Measurements from ENCODE around the gene SEMA4B.

The SEMA4B gene

GRCh38 chr15:90209591-90209990, 8.5 kb downstream of the SEMA4B start:
- Mint-ChIP-seq H3K27ac (peak overlapping the region; percentile 46), H3K36me3 (ENCODE audit: low read depth) (no peaks in the 10 kb centered on the region), H3K27me3 (no peaks in the 10 kb centered on the region), H3K9me3 (no peaks in the 10 kb centered on the region), H3K4me1 (ENCODE audit: low read depth) (peaks cover 47% of the 10 kb centered on the region), H3K4me3 (peak overlapping the region; percentile 34)

GRCh38 chr15:90210593-90210992, 9.5 kb downstream of the SEMA4B start:
- H3K27me3 Mint-ChIP-seq: no peaks in the 10 kb centered on the region
- H3K4me1 Mint-ChIP-seq (ENCODE audit: low read depth): peaks cover 48% of the 10 kb centered on the region
- H3K36me3 Mint-ChIP-seq (ENCODE audit: low read depth): no peaks in the 10 kb centered on the region
- no peak overlapping the region for H3K4me3 Mint-ChIP-seq
- H3K27ac Mint-ChIP-seq: peak overlapping the region; percentile 60
- H3K9me3 Mint-ChIP-seq: no peaks in the 10 kb centered on the region

DNA sequence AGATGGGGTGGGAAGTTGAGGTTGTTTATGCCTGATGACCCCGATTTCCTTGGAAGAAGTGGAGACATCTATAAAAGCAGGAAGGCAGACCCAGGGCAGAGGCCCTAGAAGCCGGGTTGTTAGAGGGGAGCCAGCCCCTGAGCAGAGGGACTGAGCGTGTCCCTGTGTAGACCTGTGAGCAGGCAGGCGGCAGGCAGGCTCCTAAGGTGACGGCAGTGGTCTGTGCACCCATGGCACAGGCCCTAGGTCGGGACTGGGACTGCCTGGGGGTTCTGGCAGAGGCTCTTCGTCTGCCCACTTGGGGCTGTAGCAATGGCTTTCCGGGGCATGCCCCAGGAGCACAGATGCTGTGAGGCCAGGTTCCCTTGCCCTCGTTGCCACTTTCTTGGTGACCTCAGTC, 9.9 kb downstream of the SEMA4B start:
- peak overlapping the region; percentile 60 for H3K27ac Mint-ChIP-seq

DNA sequence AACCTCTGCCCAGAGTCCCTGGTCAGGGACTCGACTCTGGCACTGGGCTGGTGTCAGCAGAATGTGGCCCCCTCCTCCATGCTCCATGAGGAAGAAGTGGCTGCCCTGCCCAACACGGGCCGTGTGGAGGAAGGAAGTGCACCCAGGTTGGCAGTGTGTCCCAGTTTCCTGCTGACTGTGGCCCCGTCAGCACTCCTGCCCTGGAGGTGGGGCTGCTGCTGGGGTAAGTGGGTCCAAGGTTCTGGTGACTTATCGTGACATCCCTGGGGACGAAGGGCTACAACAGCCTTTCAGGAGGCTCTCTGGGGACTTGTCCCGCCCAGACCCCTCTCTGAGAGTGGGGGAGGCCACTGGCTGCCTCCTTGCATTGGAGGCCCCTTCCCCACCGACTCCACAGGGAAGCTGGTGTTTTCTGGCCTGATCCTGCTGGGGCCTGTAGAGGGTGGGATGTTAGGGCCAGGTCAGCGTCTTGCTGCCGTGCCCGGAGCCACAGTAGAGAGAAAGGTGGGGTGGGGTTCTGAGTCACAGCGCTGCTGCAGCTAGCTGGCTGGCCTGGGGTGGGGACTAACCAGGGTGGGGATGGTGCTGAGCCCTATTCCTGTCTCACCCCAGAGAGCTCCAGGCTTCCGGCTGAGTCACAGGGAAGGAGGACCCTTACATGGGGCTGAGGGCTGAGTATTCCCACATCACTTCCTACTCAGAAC, 10.5 kb downstream of the SEMA4B start:
- Mint-ChIP-seq H3K9me3 (no peaks in the 10 kb centered on the region), H3K4me1 (ENCODE audit: low read depth) (peaks cover 48% of the 10 kb centered on the region), H3K36me3 (ENCODE audit: low read depth) (no peaks in the 10 kb centered on the region), H3K27me3 (no peaks in the 10 kb centered on the region), H3K4me3 (no peak overlapping the region), H3K27ac (peak overlapping the region; percentile 21)

More for the DNA sequence above, 9.9 kb downstream of the SEMA4B start:
- H3K27me3 Mint-ChIP-seq: no peaks in the 10 kb centered on the region
- no peak overlapping the region for H3K4me3 Mint-ChIP-seq
- no peaks in the 10 kb centered on the region for H3K9me3 Mint-ChIP-seq
- H3K36me3 Mint-ChIP-seq (ENCODE audit: low read depth): no peaks in the 10 kb centered on the region
- peaks cover 48% of the 10 kb centered on the region for H3K4me1 Mint-ChIP-seq (ENCODE audit: low read depth)

GRCh38 chr15:90212221-90213098, 11.3 kb downstream of the SEMA4B start:
- Mint-ChIP-seq H3K27me3 (no peaks in the 10 kb centered on the region), H3K27ac (no peak overlapping the region)

GRCh38 chr15:90213122-90213817, 12.1 kb downstream of the SEMA4B start:
- Mint-ChIP-seq H3K36me3 (ENCODE audit: low read depth) (no peaks in the 10 kb centered on the region), H3K9me3 (no peaks in the 10 kb centered on the region), H3K27ac (peak overlapping the region; percentile 72), H3K27me3 (no peaks in the 10 kb centered on the region), H3K4me1 (ENCODE audit: low read depth) (peaks cover 52% of the 10 kb centered on the region), H3K4me3 (no peak overlapping the region)

More at GRCh38 chr15:90212221-90213098, 11.3 kb downstream of the SEMA4B start:
- Mint-ChIP-seq H3K4me1 (ENCODE audit: low read depth) (peaks cover 50% of the 10 kb centered on the region), H3K9me3 (no peaks in the 10 kb centered on the region), H3K36me3 (ENCODE audit: low read depth) (no peaks in the 10 kb centered on the region), H3K4me3 (no peak overlapping the region)

GRCh38 chr15:90213818-90214204, 12.7 kb downstream of the SEMA4B start:
- no peaks in the 10 kb centered on the region for H3K36me3 Mint-ChIP-seq (ENCODE audit: low read depth)
- H3K27ac Mint-ChIP-seq: peak overlapping the region; percentile 72
- no peaks in the 10 kb centered on the region for H3K9me3 Mint-ChIP-seq
- no peak overlapping the region for H3K4me3 Mint-ChIP-seq
- peaks cover 55% of the 10 kb centered on the region for H3K4me1 Mint-ChIP-seq (ENCODE audit: low read depth)
- no peaks in the 10 kb centered on the region for H3K27me3 Mint-ChIP-seq

DNA sequence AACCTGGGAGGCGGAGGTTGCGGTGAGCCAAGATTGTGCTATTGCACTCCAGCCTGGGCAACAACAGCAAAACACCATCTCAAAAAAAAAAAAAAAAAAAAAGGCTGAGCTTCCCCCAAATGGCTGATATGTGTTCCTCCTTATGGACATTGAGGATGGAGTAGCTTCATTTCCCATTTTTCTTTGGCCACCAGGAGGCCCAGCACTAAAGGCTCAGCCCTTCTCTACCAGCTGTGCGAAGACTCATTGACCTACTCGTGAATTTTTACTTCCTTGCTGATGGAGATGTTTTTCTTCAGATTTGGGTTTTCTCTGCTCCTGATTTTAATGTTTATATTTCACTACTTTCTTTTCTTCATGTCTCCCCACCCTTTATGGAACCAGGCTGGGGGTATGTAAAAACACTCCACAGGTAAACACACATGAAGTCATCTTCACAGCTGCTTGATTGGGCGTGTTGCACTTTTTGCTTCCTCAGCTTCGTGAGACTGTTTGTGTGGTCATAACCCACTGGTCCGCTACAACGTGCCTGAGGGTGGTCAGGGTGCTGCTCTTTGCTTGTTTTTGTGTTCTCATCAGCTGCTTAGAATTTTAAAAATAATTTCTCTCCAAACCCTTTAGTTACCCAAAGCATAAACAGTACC, 13.5 kb downstream of the SEMA4B start:
- Mint-ChIP-seq H3K4me3 (peak overlapping the region; percentile 21), H3K27me3 (no peaks in the 10 kb centered on the region), H3K27ac (peak overlapping the region; percentile 62), H3K9me3 (no peaks in the 10 kb centered on the region), H3K36me3 (ENCODE audit: low read depth) (no peaks in the 10 kb centered on the region), H3K4me1 (ENCODE audit: low read depth) (peaks cover 53% of the 10 kb centered on the region)

DNA sequence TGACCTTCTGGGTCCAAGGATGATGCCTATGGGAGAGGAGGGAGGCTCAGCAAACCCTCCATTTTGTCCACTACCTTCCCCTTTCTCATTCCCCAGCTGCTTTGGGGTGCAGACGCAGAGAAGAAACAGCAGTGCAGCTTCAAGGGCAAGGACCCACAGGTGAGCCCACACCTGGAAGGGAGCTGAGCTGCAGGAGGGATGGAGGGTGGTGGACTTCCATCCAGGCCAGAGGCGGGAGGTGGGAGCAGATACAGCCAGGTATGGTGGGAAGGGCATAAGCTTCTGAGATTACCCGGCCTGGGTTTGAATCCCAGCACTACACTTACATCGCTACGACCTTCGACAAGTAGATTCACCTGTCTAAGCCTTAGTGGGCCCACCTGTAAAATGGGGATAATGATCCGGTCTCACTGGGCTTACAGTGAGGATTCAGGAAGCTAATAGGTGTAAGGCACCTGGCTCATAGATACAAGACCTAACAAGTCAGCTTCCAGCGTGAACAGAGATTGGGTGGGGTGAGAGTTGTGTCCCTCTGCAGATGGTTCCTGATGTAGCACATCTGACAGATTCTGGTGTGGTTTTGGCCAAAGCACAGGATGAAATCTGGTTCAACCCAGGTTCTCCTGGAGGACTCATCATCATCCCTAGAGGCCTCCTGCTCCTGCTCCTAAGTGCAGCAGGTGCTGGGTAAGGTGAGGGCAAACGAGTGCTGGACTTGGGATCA, 16.7 kb downstream of the SEMA4B start:
- no peaks in the 10 kb centered on the region for H3K36me3 Mint-ChIP-seq (ENCODE audit: low read depth)
- no peak overlapping the region for H3K4me3 Mint-ChIP-seq
- no peak overlapping the region for H3K27ac Mint-ChIP-seq
- no peaks in the 10 kb centered on the region for H3K27me3 Mint-ChIP-seq
- peaks cover 33% of the 10 kb centered on the region for H3K4me1 Mint-ChIP-seq (ENCODE audit: low read depth)
- no peaks in the 10 kb centered on the region for H3K9me3 Mint-ChIP-seq

DNA sequence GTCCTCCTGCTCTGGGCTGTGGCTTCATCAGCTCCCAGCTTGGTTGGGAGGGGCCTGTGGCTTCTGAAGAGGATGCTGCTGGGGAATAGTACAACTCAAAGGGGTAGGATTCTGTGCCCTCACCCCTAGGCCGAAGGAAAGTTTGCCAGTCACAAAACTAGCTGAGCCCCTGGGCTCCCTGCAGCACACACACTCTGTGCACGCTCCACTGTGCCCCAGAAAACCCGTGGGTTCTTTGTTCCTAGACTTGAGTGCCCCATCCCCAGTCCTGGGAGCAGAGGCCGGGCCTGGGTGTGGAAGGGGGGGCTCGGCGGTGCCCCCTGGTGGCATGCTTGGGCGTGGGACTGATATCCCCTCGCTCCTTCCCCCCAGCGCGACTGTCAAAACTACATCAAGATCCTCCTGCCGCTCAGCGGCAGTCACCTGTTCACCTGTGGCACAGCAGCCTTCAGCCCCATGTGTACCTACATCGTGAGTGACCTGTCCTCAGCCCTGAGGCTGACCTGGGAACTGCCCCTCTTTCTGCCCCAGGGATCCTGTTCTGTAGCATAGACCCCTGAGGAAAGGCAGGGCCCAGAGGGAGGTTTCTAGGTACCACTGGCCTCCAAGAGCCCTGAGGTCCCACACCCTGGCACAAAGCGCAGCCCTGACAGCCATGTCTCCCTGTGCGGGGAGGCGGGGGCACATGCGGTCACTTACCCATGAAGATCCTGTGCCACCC, 18.5 kb downstream of the SEMA4B start:
- no peaks in the 10 kb centered on the region for H3K36me3 Mint-ChIP-seq (ENCODE audit: low read depth)
- H3K4me3 Mint-ChIP-seq: no peak overlapping the region
- H3K27me3 Mint-ChIP-seq: no peaks in the 10 kb centered on the region
- H3K9me3 Mint-ChIP-seq: no peaks in the 10 kb centered on the region
- H3K27ac Mint-ChIP-seq: no peak overlapping the region
- H3K4me1 Mint-ChIP-seq (ENCODE audit: low read depth): peaks cover 22% of the 10 kb centered on the region

DNA sequence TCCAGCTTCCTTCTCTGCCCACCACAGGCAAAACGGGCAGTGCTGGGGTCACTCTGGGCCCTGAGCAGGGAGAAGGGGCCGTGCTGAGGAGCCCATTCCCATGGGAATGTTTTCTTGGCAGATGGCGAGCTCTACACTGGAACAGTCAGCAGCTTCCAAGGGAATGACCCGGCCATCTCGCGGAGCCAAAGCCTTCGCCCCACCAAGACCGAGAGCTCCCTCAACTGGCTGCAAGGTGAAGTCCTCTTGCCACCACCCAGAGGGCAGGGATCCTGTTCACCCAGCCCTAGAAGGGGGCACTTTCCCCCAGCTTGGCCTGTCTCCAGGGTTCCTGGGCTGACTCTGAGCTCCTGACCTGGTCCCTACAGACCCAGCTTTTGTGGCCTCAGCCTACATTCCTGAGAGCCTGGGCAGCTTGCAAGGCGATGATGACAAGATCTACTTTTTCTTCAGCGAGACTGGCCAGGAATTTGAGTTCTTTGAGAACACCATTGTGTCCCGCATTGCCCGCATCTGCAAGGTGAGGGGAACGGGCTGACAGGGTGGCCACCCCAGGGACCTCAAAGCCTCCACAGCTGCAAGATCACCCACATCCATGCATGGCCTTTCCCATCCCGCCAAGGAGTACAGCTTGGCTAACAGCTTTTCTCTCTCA, 20.2 kb downstream of the SEMA4B start:
- Mint-ChIP-seq H3K27ac (no peak overlapping the region), H3K27me3 (no peaks in the 10 kb centered on the region), H3K36me3 (ENCODE audit: low read depth) (no peaks in the 10 kb centered on the region), H3K9me3 (no peaks in the 10 kb centered on the region), H3K4me1 (ENCODE audit: low read depth) (peaks cover 18% of the 10 kb centered on the region), H3K4me3 (no peak overlapping the region)

- peaks cover 11% of the 10 kb centered on the region for H3K4me1 Mint-ChIP-seq (ENCODE audit: low read depth)
- no peaks in the 10 kb centered on the region for H3K36me3 Mint-ChIP-seq (ENCODE audit: low read depth)
- no peak overlapping the region for H3K4me3 Mint-ChIP-seq
- H3K9me3 Mint-ChIP-seq: no peaks in the 10 kb centered on the region
- no peaks in the 10 kb centered on the region for H3K27me3 Mint-ChIP-seq
- no peak overlapping the region for H3K27ac Mint-ChIP-seq
Measured at GRCh38 chr15:90222547-90222946, 21.4 kb downstream of the SEMA4B start.

DNA sequence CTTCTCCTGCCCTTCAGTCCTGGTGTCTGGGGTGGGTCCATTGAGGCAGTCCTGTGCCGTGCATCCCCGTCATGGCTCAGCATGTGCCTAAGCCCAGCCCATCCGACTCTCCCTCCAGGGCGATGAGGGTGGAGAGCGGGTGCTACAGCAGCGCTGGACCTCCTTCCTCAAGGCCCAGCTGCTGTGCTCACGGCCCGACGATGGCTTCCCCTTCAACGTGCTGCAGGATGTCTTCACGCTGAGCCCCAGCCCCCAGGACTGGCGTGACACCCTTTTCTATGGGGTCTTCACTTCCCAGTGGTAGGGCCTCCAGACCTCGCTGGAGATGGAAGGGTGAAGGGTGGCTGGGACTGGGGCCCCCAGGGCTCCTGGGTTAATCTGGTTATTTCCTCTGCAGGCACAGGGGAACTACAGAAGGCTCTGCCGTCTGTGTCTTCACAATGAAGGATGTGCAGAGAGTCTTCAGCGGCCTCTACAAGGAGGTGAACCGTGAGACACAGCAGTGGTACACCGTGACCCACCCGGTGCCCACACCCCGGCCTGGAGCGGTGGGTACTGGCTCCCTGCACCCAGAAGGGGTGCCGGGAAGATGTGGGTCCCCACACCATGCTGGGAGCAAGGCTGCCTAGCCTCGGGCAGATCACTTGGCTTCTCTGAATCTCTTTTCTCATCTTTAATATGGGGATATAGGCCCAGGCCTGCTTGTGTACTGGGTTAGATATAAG, 22.5 kb downstream of the SEMA4B start:
- Mint-ChIP-seq H3K36me3 (ENCODE audit: low read depth) (peaks cover under 1% of the 10 kb centered on the region), H3K27ac (no peak overlapping the region), H3K9me3 (no peaks in the 10 kb centered on the region), H3K4me1 (ENCODE audit: low read depth) (peaks cover 8% of the 10 kb centered on the region), H3K27me3 (no peaks in the 10 kb centered on the region), H3K4me3 (no peak overlapping the region)

Data from stimulated activated naive CD8-positive, alpha-beta T cell treated with anti-CD3 and anti-CD28 coated beads, Interleukin-15, Interleukin-2, amounts not matched to agents 100 ng/mL and 50 ng/mL, for 24 hours (primary cell).